ENCODE measurements around the gene SLC6A14. TPM values are rescaled to one million over a fixed set of nuclear protein-coding genes. Genes with fewer than 3 reads are reported as not detected.

Gene SLC6A14
- total and polyA plus RNA-seq, 2 donors (not counting 3 experiments of a cell fraction or from before 2014, with no cell fraction given), result not detected

DNA sequence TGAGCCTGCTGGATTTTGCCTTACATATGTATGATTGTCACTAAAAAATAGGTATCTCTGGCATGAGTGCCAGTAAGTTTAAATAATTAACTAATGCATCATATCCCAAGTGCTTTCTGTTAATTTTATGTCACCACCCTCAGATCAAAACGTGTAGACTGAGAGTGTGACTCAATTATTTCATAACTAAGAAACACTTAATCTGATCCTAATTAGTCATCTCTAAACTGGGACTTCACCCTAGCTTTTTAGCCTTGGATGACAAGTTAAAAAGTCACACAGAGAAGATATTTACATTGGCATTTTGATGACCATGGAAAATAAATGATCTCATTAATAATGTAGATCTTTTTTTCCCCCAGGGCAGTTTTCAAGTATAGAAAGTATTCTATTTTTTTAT, 23.1 kb upstream of the SLC6A14 start:
- CTCF ChIA-PET, result no interaction called here
- no peak overlapping the region for H3K27ac ChIP-seq (ENCODE audit: insufficient read depth, low read depth, low read length)
- BruUV-seq (replicated peaks), result no TSS peak
- H3K9me3 ChIP-seq (replicated peaks; ENCODE audit: control insufficient read depth, insufficient read depth, low read length), result no peaks in the 10 kb centered on the region
- H3K4me3 ChIP-seq (replicated peaks in 1 of 3; ENCODE audit: insufficient read depth in 1 of 3, low read depth in 1 of 3, low read length in 3 of 3), result no peak overlapping the region
- H3K36me3 ChIP-seq (ENCODE audit: control insufficient read depth in 2 of 2, extremely low read depth in 1 of 2, insufficient read depth in 2 of 2, low read length in 2 of 2), result no peaks in the 10 kb centered on the region
- H3K4me2 ChIP-seq (ENCODE audit: insufficient read depth, low read length), result no peak overlapping the region
- no peaks in the 10 kb centered on the region for H3K79me2 ChIP-seq (ENCODE audit: control insufficient read depth, insufficient read depth, low read length)
- no peak for FAIRE-seq
- dilution Hi-C loops (cut with MboI; ENCODE audit: extremely low pct_ligation_motif_present, low sequenced_read_pairs), result no loop called here
- POLR2A ChIA-PET, result no interaction called here
- no peak overlapping the region for H3K9ac ChIP-seq (replicated peaks; ENCODE audit: extremely low read depth, insufficient read depth, low read length)
- no peaks in the 10 kb centered on the region for H3K4me1 ChIP-seq (ENCODE audit: control insufficient read depth, extremely low read depth, insufficient read depth, low read length)
- DNase-seq (ENCODE audit: low read depth, low spot score), result no peak
- H3K27me3 ChIP-seq (ENCODE audit: control insufficient read depth in 2 of 2, insufficient read depth in 2 of 2, low read length in 2 of 2), result no peaks in the 10 kb centered on the region
- no peaks in the 10 kb centered on the region for H4K20me1 ChIP-seq (replicated peaks; ENCODE audit: control insufficient read depth, extremely low read depth, insufficient read depth, low read length)
- no peaks in the 10 kb centered on the region for H3K9me1 ChIP-seq (replicated peaks; ENCODE audit: control insufficient read depth, extremely low read depth, insufficient read depth, low read length)
- intact Hi-C loops (cut with micrococcal nuclease), result no loop called here
- no peak overlapping the region for H2AFZ ChIP-seq (ENCODE audit: low read depth, low read length)
- no peak for TF ChIP-seq POLR2AphosphoS5 (IDR thresholded peaks at IDR 0.05; ENCODE audit: insufficient read depth, low read depth, low read length)
- TF ChIP-seq, protein P1, sequence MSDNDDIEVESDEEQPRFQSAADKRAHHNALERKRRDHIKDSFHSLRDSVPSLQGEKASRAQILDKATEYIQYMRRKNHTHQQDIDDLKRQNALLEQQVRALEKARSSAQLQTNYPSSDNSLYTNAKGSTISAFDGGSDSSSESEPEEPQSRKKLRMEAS (IDR thresholded peaks at IDR 0.05; ENCODE audit: insufficient read depth, insufficient read length), result no peak

DNA sequence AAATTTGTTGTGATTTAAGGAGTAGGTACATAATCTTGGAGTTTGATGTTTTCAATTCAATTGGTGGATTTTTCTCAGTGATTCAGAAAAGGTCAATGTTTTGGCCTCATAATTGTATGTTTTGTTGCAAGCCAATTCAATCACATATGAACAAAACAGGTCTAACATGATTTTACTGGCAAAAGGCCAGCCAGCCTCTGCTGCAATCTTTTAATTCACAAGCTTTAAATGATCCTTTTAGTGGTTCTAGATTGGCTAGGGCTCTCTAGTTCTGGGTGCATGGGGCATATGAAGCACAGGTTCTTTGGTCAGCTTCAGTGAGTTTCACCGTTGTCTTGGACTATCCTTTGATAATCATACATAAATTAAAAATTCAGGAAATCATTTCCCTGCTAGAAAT, 19.2 kb upstream of the SLC6A14 start:
- TF ChIP-seq POLR2AphosphoS5 (IDR thresholded peaks at IDR 0.05; ENCODE audit: insufficient read depth, low read depth, low read length) (no peak), JUN (IDR thresholded peaks at IDR 0.05; ENCODE audit: borderline replicate concordance, insufficient read depth, insufficient read length, low read depth) (no peak), FOS (IDR thresholded peaks at IDR 0.05; ENCODE audit: borderline replicate concordance, insufficient read depth, low read length) (no peak), EZH2 (IDR thresholded peaks at IDR 0.05; ENCODE audit: borderline replicate concordance, low read depth, low read length, severe bottlenecking) (no peak), POLR2A (IDR thresholded peaks at IDR 0.05; ENCODE audit: low read depth, low read length) (no peak), MYC (IDR thresholded peaks at IDR 0.05; ENCODE audit: low read depth, low read length) (no peak), CTCF (IDR thresholded peaks at IDR 0.05; ENCODE audit: extremely low read depth in 1 of 2, insufficient read depth in 1 of 2, low read depth in 1 of 2, low read length in 2 of 2) (no peak), GATA2 (IDR thresholded peaks at IDR 0.05; ENCODE audit: insufficient read depth, insufficient read length, low read depth, low read length) (no peak)
- TF ChIP-seq, protein P1 (IDR thresholded peaks at IDR 0.05; ENCODE audit: insufficient read depth, insufficient read length), result no peak
- Histone ChIP-seq H3K79me2 (ENCODE audit: control insufficient read depth, insufficient read depth, low read length) (no peaks in the 10 kb centered on the region), H3K27me3 (ENCODE audit: control insufficient read depth in 2 of 2, insufficient read depth in 2 of 2, low read length in 2 of 2) (no peaks in the 10 kb centered on the region), H3K9me3 (replicated peaks; ENCODE audit: control insufficient read depth, insufficient read depth, low read length) (no peaks in the 10 kb centered on the region), H2AFZ (ENCODE audit: low read depth, low read length) (no peak overlapping the region), H3K36me3 (ENCODE audit: control insufficient read depth in 2 of 2, extremely low read depth in 1 of 2, insufficient read depth in 2 of 2, low read length in 2 of 2) (no peaks in the 10 kb centered on the region), H3K4me3 (replicated peaks in 1 of 3; ENCODE audit: insufficient read depth in 1 of 3, low read depth in 1 of 3, low read length in 3 of 3) (no peak overlapping the region), H3K4me1 (ENCODE audit: control insufficient read depth, extremely low read depth, insufficient read depth, low read length) (no peaks in the 10 kb centered on the region), H4K20me1 (replicated peaks; ENCODE audit: control insufficient read depth, extremely low read depth, insufficient read depth, low read length) (no peaks in the 10 kb centered on the region), H3K4me2 (ENCODE audit: insufficient read depth, low read length) (no peak overlapping the region), H3K9ac (replicated peaks; ENCODE audit: extremely low read depth, insufficient read depth, low read length) (no peak overlapping the region), H3K9me1 (replicated peaks; ENCODE audit: control insufficient read depth, extremely low read depth, insufficient read depth, low read length) (no peaks in the 10 kb centered on the region), H3K27ac (ENCODE audit: insufficient read depth, low read depth, low read length) (no peak overlapping the region)
- DNase-seq (ENCODE audit: low read depth, low spot score) (no peak), FAIRE-seq (no peak)
- intact Hi-C loops (cut with micrococcal nuclease) (no loop called here), dilution Hi-C loops (cut with MboI; ENCODE audit: extremely low pct_ligation_motif_present, low sequenced_read_pairs) (no loop called here)
- ChIA-PET CTCF (no interaction called here), POLR2A (no interaction called here)
- no TSS peak for BruUV-seq (replicated peaks)
